ENCODE measurements around the gene CATSPERZ.

The CATSPERZ gene

DNA sequence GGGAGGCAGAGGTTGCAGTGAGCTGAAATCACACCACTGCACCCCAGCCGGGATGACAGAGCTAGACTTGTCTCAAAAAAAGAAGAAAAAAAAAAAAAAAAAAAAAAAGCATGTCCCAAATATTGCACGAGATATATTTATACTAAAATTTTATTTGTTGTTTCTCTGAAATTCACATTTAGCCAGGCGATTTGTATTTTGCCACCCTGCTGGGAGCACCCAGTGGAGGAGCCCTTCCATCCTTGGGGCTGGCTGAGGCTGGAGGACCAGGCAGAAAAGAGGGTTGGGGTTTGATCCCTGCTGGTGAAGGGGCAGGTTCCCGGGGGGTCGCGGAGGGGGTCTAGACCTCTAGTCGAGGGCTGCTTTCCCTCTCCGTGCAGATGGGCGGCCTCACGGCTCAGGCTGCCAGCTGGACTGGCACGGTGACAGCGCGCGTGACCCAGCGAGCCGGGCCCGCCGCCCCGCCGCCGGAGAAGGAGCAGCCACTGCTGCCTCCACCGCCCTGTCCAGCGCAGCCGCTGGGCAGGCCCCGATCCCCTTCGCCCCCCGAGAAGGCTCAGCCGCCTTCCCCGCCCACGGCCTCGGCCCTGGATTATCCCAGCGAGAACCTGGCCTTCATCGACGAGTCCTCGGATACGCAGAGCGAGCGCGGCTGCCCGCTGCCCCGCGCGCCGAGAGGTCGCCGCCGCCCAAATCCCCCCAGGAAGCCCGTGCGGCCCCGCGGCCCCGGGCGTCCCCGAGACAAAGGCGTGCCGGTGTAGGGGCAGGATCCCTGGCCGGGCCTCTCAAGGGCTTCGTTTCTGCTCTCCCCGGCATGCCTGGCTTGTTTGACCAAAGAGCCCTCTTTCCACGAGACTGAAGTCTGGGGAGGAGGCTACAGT lies 952 bp upstream of the CATSPERZ start:
- DNase-seq = no peak
- Histone ChIP-seq H2BK12ac (ENCODE audit: low read length) (no peak overlapping the region), H3K36me3 (ENCODE audit: control insufficient read depth in 1 of 2, insufficient read depth in 2 of 2, low read length in 2 of 2) (no peaks in the 10 kb centered on the region), H3K4me2 (ENCODE audit: low read length) (peak overlapping the region; percentile 10), H4K8ac (ENCODE audit: low read depth, low read length) (no peak overlapping the region), H2AK5ac (ENCODE audit: low read length) (no peak overlapping the region), H3K4me1 (ENCODE audit: control insufficient read depth in 1 of 2, insufficient read depth in 2 of 2, low read length in 2 of 2) (peaks cover 11 to 14% of the 10 kb centered on the region in 2 experiments), H3K4ac (ENCODE audit: low read depth, low read length) (no peak overlapping the region), H3K18ac (ENCODE audit: low read length) (no peak overlapping the region), H3K14ac (ENCODE audit: low read length) (no peak overlapping the region), H2BK5ac (ENCODE audit: low read depth, low read length, poor library complexity) (no peak overlapping the region), H4K91ac (ENCODE audit: low read depth, low read length) (no peak overlapping the region), H3K79me2 (ENCODE audit: control insufficient read depth, insufficient read depth, low read length, poor library complexity) (no peaks in the 10 kb centered on the region), H2BK120ac (ENCODE audit: insufficient read depth, low read length, poor library complexity) (no peak overlapping the region), H3K23ac (ENCODE audit: low read length) (no peak overlapping the region), H3K9ac (ENCODE audit: low read length) (no peak overlapping the region), H2AFZ (ENCODE audit: insufficient read depth, low read length, poor library complexity) (no peak overlapping the region), H3K79me1 (ENCODE audit: low read length) (no peaks in the 10 kb centered on the region), H4K12ac (ENCODE audit: low read depth, low read length) (no peak overlapping the region), H3K27ac (ENCODE audit: low read depth, low read length) (no peak overlapping the region), H3K4me3 (ENCODE audit: low read depth, low read length) (no peak overlapping the region), H3K27me3 (ENCODE audit: insufficient read depth, low read length) (peaks cover 54% of the 10 kb centered on the region), H3K9me3 (ENCODE audit: insufficient read depth, low read depth, low read length) (peaks cover 8% of the 10 kb centered on the region)
- no CpG with 5 or more reads among the region's 60 CpGs for WGBS (ENCODE audit: extremely low coverage, insufficient coverage, insufficient read length)

DNA sequence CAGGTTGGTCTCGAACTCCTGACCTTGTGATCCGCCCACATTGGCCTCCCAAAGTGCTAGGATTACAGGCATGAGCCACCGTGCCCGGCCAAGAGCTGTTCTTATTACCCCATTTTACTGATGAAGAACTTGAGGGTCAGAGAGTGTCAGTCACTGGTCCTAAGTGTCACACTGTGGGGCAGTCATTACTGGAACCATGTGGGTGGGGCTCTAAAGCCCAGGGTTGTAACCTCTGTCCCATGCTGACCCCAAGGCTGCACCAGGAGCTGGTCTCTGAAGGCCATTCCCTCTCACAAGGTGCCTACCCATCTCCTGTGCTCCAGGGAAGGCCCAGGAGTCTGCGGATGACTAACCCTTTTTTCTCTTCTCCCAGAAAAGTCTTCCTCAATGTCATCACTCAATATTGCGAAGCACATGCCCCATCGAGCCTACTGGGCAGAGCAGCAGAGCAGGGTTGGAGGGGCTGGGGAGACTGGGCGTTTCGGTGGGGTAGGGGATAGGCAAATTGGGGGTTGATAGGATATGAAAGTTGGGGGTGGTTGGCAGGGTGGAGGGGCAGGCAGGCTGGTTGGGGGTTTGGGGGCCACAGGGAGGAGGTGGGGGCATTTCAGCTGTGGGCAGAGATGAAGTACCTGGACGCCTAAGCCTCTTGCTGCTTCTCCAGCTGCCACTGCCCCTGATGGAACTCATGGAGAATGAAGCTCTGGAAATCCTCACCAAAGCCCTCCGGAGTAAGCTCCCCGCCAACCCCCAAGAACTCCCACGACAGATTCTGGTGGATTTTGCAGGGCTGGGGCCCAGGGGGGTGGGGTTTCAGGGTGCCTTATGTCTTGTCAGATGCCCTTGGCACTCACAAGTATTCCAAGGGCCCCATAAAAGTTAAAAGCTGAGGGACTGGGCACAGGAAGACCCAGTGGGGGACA lies 3.2 kb downstream of the CATSPERZ start:
- H3K4me2 ChIP-seq (ENCODE audit: low read length) = no peak overlapping the region
- H2AK5ac ChIP-seq (ENCODE audit: low read length) = no peak overlapping the region
- no peak overlapping the region for H3K9ac ChIP-seq (ENCODE audit: low read length)
- H2AFZ ChIP-seq (ENCODE audit: insufficient read depth, low read length, poor library complexity) = no peak overlapping the region
- H3K79me2 ChIP-seq (ENCODE audit: control insufficient read depth, insufficient read depth, low read length, poor library complexity) = peaks cover 10% of the 10 kb centered on the region
- H2BK5ac ChIP-seq (ENCODE audit: low read depth, low read length, poor library complexity) = no peak overlapping the region
- H4K12ac ChIP-seq (ENCODE audit: low read depth, low read length) = peak overlapping the region; percentile 36
- H3K18ac ChIP-seq (ENCODE audit: low read length) = no peak overlapping the region
- peaks cover 19 to 27% of the 10 kb centered on the region in 2 experiments for H3K4me1 ChIP-seq (ENCODE audit: control insufficient read depth in 1 of 2, insufficient read depth in 2 of 2, low read length in 2 of 2)
- no peak overlapping the region for H2BK12ac ChIP-seq (ENCODE audit: low read length)
- WGBS (ENCODE audit: extremely low coverage, insufficient coverage, insufficient read length) = no CpG with 5 or more reads among the region's 13 CpGs
- peaks cover 2 to 6% of the 10 kb centered on the region in 2 experiments for H3K36me3 ChIP-seq (ENCODE audit: control insufficient read depth in 1 of 2, insufficient read depth in 2 of 2, low read length in 2 of 2)
- H3K27ac ChIP-seq (ENCODE audit: low read depth, low read length) = no peak overlapping the region
- peaks cover 2% of the 10 kb centered on the region for H3K9me3 ChIP-seq (ENCODE audit: insufficient read depth, low read depth, low read length)
- no peak overlapping the region for H4K8ac ChIP-seq (ENCODE audit: low read depth, low read length)
- H3K14ac ChIP-seq (ENCODE audit: low read length) = no peak overlapping the region
- H3K79me1 ChIP-seq (ENCODE audit: low read length) = peaks cover 15% of the 10 kb centered on the region
- no peak overlapping the region for H3K4me3 ChIP-seq (ENCODE audit: low read depth, low read length)
- H4K91ac ChIP-seq (ENCODE audit: low read depth, low read length) = no peak overlapping the region
- H2BK120ac ChIP-seq (ENCODE audit: insufficient read depth, low read length, poor library complexity) = no peak overlapping the region
- no peak overlapping the region for H3K4ac ChIP-seq (ENCODE audit: low read depth, low read length)
- H3K23ac ChIP-seq (ENCODE audit: low read length) = no peak overlapping the region
- no peak for DNase-seq
- peaks cover 17% of the 10 kb centered on the region for H3K27me3 ChIP-seq (ENCODE audit: insufficient read depth, low read length)

DNA sequence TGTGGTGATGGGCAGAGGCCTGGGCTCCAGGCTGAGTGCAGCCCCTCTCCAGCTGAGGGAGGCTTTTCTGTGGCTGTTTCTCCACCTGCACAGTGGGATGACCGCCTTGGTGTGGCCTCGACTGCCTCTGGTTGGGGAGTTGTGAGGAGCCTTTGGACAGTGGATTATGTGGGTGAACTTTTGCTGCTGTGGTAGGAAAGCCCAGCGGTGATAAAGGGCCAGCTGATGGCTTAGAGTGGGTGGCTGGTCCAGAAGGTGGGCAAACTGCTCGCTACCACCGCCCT lies 3.8 kb downstream of the CATSPERZ start:
- no CpG with 5 or more reads among the region's 5 CpGs for WGBS (ENCODE audit: extremely low coverage, insufficient coverage, insufficient read length)
- Histone ChIP-seq H2BK120ac (ENCODE audit: insufficient read depth, low read length, poor library complexity) (no peak overlapping the region), H2BK12ac (ENCODE audit: low read length) (no peak overlapping the region), H3K4me2 (ENCODE audit: low read length) (peak overlapping the region; percentile 90), H3K4ac (ENCODE audit: low read depth, low read length) (no peak overlapping the region), H4K91ac (ENCODE audit: low read depth, low read length) (no peak overlapping the region), H3K36me3 (ENCODE audit: control insufficient read depth in 1 of 2, insufficient read depth in 2 of 2, low read length in 2 of 2) (peaks cover 2 to 6% of the 10 kb centered on the region in 2 experiments), H3K79me1 (ENCODE audit: low read length) (peaks cover 15% of the 10 kb centered on the region), H3K18ac (ENCODE audit: low read length) (no peak overlapping the region), H4K8ac (ENCODE audit: low read depth, low read length) (no peak overlapping the region), H3K23ac (ENCODE audit: low read length) (no peak overlapping the region), H2BK5ac (ENCODE audit: low read depth, low read length, poor library complexity) (no peak overlapping the region), H3K4me1 (ENCODE audit: control insufficient read depth in 1 of 2, insufficient read depth in 2 of 2, low read length in 2 of 2) (peaks cover 19 to 27% of the 10 kb centered on the region in 2 experiments), H3K14ac (ENCODE audit: low read length) (no peak overlapping the region), H3K4me3 (ENCODE audit: low read depth, low read length) (no peak overlapping the region), H3K79me2 (ENCODE audit: control insufficient read depth, insufficient read depth, low read length, poor library complexity) (peaks cover 10% of the 10 kb centered on the region), H3K9me3 (ENCODE audit: insufficient read depth, low read depth, low read length) (peaks cover 2% of the 10 kb centered on the region), H4K12ac (ENCODE audit: low read depth, low read length) (peak overlapping the region; percentile 36), H2AK5ac (ENCODE audit: low read length) (no peak overlapping the region), H3K27ac (ENCODE audit: low read depth, low read length) (no peak overlapping the region), H3K9ac (ENCODE audit: low read length) (no peak overlapping the region), H3K27me3 (ENCODE audit: insufficient read depth, low read length) (peaks cover 15% of the 10 kb centered on the region), H2AFZ (ENCODE audit: insufficient read depth, low read length, poor library complexity) (no peak overlapping the region)
- DNase-seq = no peak

DNA sequence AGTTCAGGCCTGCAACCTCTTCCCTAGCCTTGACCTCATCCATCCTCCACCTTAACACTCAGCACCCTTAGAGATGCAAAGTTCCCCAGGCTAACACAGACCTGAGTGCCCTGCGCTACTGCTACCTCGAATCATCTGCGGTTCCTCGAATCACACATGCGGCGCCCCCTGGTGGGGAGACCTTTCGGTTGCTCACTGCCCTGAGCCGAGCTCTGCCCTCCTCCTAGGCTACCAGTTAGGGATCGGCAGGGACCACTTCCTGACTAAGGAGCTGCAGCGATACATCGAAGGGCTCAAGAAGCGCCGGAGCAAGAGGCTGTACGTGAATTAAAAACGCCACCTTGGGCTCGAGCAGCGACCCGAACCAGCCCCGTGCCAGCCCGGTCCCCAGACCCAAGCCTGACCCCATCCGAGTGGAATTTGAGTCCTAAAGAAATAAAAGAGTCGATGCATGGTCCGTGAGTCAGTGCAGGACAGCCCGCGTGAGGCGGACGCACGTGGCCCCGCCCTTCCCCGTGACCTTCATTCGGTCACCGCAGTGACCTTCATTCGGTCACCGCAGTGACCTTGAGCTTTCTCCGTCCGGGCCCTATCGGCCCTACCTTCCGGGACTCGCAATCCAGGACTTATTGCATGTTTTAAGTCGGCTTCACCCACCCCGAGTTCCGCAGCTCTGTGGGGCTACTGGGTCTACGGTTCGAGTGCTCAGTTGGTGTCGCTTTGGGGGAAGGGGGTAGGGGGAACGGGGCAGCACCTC lies 4.3 kb downstream of the CATSPERZ start:
- Histone ChIP-seq H3K4ac (ENCODE audit: low read depth, low read length) (peak overlapping the region; percentile 19), H3K14ac (ENCODE audit: low read length) (peak overlapping the region; percentile 4), H2BK12ac (ENCODE audit: low read length) (peak overlapping the region; percentile 2), H3K18ac (ENCODE audit: low read length) (peak overlapping the region; percentile 3), H3K27ac (ENCODE audit: low read depth, low read length) (peak overlapping the region; percentile 73), H2BK120ac (ENCODE audit: insufficient read depth, low read length, poor library complexity) (peak overlapping the region; percentile 1), H3K79me1 (ENCODE audit: low read length) (peaks cover 15% of the 10 kb centered on the region), H2BK5ac (ENCODE audit: low read depth, low read length, poor library complexity) (peak overlapping the region; percentile 3), H4K91ac (ENCODE audit: low read depth, low read length) (peak overlapping the region; percentile 67), H2AK5ac (ENCODE audit: low read length) (no peak overlapping the region), H3K27me3 (ENCODE audit: insufficient read depth, low read length) (peaks cover 11% of the 10 kb centered on the region), H3K4me2 (ENCODE audit: low read length) (peak overlapping the region; percentile 90), H3K79me2 (ENCODE audit: control insufficient read depth, insufficient read depth, low read length, poor library complexity) (peaks cover 10% of the 10 kb centered on the region), H3K23ac (ENCODE audit: low read length) (no peak overlapping the region), H3K9me3 (ENCODE audit: insufficient read depth, low read depth, low read length) (peaks cover 2% of the 10 kb centered on the region), H3K4me1 (ENCODE audit: control insufficient read depth in 1 of 2, insufficient read depth in 2 of 2, low read length in 2 of 2) (peaks cover 19 to 24% of the 10 kb centered on the region in 2 experiments), H3K4me3 (ENCODE audit: low read depth, low read length) (peak overlapping the region; percentile 72), H4K8ac (ENCODE audit: low read depth, low read length) (peak overlapping the region; percentile 77), H3K36me3 (ENCODE audit: control insufficient read depth in 1 of 2, insufficient read depth in 2 of 2, low read length in 2 of 2) (peaks cover 2 to 6% of the 10 kb centered on the region in 2 experiments), H3K9ac (ENCODE audit: low read length) (peak overlapping the region; percentile 59), H4K12ac (ENCODE audit: low read depth, low read length) (peak overlapping the region; percentile 36), H2AFZ (ENCODE audit: insufficient read depth, low read length, poor library complexity) (peak overlapping the region; percentile 81)
- peak; percentile 96 to 99 for DNase-seq
- no CpG with 5 or more reads among the region's 46 CpGs for WGBS (ENCODE audit: extremely low coverage, insufficient coverage, insufficient read length)

Measured in trophoblast cell (in vitro differentiated cells and primary cell).